ENCODE results near the gene SLC9A3.
"Not testable (repeated sequence)": the region's sequence is repeated elsewhere in the genome, so short reads cannot be mapped to it uniquely, and the experiment has no call there.

The SLC9A3 gene

GRCh38 chr5:491119-491855 is 33.0 kb downstream of the SLC9A3 start:
- no peak for DNase-seq (ENCODE audit: low read depth, low spot score)

GRCh38 chr5:490116-491106 is 33.8 kb downstream of the SLC9A3 start:
- no peak for DNase-seq (ENCODE audit: low read depth, low spot score)

- DNase-seq (ENCODE audit: low read depth, low spot score), result no peak
Measured at GRCh38 chr5:489689-490080, 34.6 kb downstream of the SLC9A3 start.

DNA sequence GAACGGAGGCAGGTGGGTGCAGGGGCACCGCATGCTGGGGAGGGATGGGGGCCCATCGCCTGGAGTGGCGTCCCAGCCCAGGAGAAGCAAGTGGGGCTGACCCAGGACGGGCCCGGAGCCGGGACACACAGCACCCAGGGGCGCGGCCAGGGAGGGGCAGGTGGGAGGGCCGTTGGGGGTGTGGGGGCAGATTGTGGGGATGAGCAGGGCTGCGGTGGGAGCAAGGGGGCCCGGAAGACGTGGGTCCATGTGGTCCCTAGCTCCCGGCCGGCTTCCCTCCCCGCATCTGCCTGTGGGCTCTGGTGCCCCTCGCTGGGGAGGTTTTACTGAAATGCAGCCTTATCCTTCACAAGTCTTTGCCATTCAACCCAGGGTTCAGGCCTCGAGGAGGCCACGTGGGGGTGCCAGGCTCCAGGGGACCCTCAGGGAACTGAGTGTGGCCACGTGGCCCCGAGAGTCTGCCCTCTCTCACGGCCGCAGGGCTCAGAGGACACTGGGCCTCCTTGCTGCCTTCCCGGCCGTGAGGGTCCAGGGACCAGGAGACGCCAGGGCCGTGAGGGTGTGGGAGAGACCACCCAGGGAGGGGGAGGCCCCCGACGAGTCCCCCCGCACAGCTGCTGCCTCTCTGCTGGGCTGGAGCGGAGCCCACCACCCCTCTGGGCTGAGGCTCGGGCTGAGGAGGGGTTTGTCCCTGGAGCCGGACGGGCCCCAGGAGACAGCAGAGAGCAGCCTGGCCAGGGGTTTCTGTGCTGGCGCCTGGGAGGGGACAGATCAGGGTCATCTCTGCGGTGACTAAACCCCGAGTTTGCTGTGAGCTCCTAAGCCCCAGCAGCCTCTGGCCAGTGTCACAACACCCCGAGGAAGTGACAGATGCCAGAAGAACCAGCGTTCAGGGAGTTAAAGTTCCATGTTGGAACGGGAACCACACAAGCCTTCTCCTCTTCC is 35.2 kb downstream of the SLC9A3 start:
- no peak for DNase-seq (ENCODE audit: low read depth, low spot score)

- no peak for DNase-seq (ENCODE audit: low read depth, low spot score)
Measured at GRCh38 chr5:488241-488640, 36.0 kb downstream of the SLC9A3 start.

DNA sequence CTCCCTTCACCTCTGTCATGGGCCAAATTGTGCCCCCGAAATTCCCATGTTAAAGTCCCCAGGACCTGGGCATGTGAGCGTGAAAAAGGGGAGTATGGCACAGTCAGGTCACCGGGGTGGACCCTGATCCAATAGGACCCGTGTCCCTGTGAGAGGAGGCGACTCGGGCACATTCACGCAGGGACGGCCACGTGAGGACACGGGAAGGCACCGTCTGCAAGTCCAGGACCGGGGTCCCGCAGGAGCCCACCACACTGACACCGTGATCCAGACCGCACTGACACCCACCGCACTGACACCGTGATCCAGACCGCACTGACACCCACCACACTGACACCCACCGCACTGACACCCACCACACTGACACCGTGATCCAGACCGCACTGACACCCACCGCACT is 37.7 kb downstream of the SLC9A3 start:
- DNase-seq (ENCODE audit: low read depth, low spot score), result not testable (repeated sequence)

DNA sequence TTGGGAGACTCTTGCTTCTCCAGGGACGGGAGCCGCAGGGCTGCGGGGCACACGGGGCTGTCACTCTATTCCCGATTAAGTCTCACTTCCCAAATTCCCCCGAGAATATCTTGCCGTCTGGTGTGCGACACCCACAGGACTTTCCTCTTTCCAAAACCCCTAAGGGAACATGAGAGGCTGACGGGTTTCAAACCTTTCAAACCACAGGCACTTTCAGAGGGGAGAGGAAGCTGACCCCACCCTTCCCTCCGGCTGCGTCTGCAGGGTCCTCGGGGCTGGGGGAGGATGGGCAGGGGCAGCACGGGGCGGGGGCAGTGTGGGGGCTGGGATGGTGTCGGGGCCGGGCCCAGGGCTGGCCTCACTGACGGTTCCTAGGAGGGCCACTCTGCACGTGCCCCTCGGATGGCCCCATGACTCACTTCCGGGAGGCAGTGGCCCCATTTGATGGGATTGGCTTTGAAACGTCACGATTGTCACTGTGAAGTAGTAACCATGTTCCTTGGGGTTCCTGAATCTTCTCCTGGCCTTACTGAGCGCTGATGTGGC is 38.2 kb downstream of the SLC9A3 start:
- no peak for DNase-seq (ENCODE audit: low read depth, low spot score)

DNA sequence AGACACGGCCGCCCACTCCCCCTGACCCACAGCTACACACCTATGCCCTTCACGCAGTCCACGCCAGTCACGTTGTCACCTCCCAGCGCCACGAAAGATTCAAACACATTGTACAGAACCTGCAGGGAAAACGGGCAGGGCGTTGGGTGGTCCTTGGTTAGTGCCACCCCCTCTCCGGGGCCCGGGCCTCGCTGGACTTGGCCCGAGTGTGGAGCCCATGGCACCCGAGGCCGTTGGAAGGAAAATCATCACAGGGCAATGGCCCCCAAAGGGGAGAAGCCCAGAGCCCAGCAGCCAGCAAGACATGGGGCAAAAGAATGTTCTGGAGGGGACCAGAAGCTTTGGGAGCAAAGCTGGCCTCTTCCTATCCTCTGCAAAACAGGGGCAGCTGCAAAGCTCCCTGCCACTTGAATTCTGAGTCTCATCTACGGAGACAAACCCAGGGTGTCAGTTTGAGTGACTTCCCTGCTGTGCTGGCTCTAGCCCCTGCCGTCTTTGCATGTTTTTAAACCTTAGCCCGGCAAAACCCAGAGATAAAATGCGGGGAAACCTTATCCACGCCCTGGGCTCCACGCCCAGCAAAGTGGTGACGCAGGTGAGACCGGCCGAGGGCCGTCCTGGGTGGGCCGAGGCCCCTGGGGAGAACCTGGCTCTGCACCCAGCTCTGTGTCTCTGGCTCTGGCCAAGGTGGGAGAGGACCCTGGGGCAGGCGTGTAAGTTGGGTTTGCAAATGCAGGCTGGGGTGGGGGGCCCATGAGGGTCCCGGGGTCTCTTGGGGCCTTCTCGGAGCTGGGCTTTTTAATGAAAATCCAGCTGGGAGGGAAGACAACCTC is 38.9 kb downstream of the SLC9A3 start:
- no peak for DNase-seq (ENCODE audit: low read depth, low spot score)

- DNase-seq (ENCODE audit: low read depth, low spot score), result no peak
Measured at GRCh38 chr5:484556-484955, 39.7 kb downstream of the SLC9A3 start.

DNA sequence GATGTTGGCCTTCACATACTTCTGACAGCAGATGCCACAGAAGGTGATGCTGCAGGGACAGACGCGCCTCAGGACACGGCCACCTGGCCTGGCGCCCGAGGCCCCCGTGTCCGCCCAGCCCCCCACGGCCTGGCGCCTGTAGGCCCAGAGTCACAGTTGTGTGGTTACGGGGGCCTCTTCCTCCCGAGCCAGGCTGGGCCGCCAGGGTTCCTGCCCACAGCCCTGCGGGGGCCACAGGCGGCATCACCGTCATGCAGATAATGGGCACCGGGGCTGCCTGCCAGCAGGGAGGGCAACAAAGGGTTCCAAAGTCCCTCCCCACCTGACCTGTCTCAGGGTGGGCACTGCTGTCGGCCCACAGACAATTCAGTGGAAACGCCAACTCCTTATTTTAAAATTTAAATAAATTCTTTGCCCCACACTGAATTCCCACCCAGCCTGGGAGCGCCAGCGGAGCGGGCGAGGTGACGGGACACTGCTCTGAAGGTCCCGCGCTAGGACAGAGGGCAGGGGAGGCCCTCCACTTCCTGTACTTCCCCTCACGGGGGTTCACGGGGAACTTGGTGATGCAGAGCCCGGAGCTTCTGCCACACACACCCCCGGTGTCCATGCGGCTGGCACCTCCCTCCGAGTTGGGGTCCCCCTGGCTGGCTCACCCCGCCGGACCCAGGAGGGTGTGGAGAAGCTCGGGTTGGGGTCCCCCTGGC is 40.7 kb downstream of the SLC9A3 start:
- DNase-seq (ENCODE audit: low read depth, low spot score), result no peak

DNA sequence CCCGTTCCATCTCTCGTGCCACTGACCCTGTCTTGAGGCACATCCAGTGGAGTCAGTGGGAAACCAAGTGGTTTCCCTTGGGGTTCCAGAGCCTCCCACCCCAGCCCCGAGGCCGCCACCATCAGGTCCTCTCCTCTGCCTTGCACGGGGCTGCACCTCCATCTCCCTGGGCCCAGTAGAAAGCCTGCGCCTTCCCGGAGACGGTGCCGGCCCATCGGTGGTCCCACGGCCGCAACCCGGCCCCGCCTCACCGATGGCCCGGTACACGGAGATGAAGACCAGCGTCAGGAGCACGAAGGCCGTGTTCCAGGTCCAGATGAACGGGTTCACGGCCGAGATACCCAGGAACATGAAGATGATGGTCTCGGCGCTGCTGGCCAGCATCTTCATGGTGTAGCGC is 41.2 kb downstream of the SLC9A3 start:
- DNase-seq (ENCODE audit: low read depth, low spot score), result no peak

GRCh38 chr5:482506-482905 is 41.7 kb downstream of the SLC9A3 start:
- no peak for DNase-seq (ENCODE audit: low read depth, low spot score)

- DNase-seq (ENCODE audit: low read depth, low spot score), result no peak
Measured at GRCh38 chr5:482021-482420, 42.2 kb downstream of the SLC9A3 start.

GRCh38 chr5:481347-481746 is 42.9 kb downstream of the SLC9A3 start:
- no peak for DNase-seq (ENCODE audit: low read depth, low spot score)

DNA sequence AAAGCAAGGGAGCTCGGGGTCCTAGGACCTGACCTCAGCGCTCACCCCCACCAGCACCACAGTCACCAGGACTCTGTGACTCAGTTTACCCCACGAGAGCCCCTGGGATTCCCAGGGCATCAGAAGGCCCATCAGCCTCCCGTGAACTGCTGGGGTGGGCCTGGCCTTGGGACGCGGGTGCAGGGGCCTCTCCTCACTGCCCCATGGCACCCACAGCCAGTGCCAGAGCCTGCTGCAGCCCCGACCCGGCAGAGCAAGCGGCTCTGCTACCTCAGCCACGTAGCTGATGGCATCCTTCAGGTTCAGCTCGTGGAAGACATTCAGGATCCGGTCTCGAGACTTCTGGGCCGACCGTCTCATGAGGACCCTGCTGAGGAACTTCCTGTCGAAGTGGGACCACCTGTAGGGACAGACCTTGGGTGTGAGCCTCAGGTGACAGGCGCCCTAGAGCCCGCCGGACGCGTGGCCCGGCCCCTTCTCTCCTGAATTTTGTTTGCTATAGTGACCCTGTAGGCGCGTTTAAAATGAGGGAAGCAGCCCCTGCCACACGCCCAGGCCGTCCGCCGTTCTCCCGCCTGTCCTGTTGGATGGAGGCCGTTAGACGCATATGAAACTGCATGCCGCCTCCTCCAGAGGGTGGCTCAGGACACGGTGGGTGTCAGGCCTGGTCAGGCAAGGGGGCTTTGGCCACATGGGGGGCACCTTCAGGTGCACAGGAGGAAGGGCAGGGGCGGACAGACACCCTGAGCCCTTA is 44.5 kb downstream of the SLC9A3 start:
- DNase-seq (ENCODE audit: low read depth, low spot score), result no peak

- DNase-seq (ENCODE audit: low read depth, low spot score), result no peak
Measured at GRCh38 chr5:478982-479535, 45.2 kb downstream of the SLC9A3 start.

GRCh38 chr5:478369-478981 is 45.8 kb downstream of the SLC9A3 start:
- no peak for DNase-seq (ENCODE audit: low read depth, low spot score)

DNA sequence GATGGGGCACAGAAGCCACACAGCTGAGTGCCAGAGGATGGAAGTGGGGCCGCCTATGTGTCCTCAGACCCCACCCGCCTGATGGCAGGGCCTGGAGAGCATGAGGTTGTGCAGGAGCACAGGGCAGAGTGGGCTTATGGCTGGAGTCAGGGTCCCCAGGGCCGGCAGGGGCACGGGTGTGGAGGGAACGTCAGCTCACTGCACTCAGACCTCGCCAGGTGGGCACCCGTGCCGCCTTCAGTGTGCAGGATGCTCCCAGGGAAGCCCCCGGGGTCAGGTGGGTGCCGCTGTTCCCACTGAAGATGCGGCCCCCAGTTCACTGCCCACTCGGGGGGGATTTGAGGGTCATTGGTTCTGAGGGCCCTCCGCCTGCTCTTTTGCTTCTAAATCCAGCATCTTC is 46.4 kb downstream of the SLC9A3 start:
- DNase-seq (ENCODE audit: low read depth, low spot score), result no peak

All from astrocyte of the hippocampus (primary cell).